Testis (tissue), 2 donors: ENCODE data around the gene METTL6.

Experiments used
- POLR2A ChIP-seq: fragments of 450-650 bp; IDR thresholded peaks from one replicate; pipeline ENCODE4 v1.6.1; 2017; ENCODE audit warnings: antibody characterized with exemption, mild to moderate bottlenecking, moderate library complexity
- TF ChIP-seq, protein P1 (sequence below), 3 experiments: fragments of 450-650 bp in 2 of 3; fragments of 200-600 bp in 1 of 3; sonication (generic) in 1 of 3; IDR thresholded peaks; one replicate each; pipeline ENCODE4 v1.5.1; 2016 to 2019; ENCODE audit warnings: antibody characterized with exemption in 3 of 3, mild to moderate bottlenecking in 2 of 3, moderate library complexity in 1 of 3

DNA sequence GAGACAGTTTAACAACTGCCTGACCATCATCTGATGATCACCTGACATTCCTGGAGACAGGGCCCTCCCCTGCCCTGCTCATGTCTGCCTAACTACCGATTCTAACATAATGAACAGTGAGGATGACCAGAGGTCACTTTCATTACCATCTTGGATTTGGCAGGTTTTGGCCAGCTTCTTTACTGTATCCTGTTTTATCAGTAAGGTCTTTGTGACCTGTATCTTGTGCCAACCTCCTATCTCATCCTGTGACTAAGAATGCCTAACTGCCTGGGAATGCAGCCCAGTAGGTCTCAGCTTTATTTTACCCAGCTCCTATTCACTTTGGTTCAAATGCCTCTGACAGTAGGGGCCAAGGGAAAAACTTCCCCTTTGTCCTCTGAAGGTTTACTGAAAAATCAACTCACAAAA lies 40.2 kb downstream of the METTL6 start:
- TF ChIP-seq, protein P1, sequence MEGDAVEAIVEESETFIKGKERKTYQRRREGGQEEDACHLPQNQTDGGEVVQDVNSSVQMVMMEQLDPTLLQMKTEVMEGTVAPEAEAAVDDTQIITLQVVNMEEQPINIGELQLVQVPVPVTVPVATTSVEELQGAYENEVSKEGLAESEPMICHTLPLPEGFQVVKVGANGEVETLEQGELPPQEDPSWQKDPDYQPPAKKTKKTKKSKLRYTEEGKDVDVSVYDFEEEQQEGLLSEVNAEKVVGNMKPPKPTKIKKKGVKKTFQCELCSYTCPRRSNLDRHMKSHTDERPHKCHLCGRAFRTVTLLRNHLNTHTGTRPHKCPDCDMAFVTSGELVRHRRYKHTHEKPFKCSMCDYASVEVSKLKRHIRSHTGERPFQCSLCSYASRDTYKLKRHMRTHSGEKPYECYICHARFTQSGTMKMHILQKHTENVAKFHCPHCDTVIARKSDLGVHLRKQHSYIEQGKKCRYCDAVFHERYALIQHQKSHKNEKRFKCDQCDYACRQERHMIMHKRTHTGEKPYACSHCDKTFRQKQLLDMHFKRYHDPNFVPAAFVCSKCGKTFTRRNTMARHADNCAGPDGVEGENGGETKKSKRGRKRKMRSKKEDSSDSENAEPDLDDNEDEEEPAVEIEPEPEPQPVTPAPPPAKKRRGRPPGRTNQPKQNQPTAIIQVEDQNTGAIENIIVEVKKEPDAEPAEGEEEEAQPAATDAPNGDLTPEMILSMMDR (IDR thresholded peaks at IDR 0.05): no peak
- no peak for TF ChIP-seq POLR2A
